HCT116 (cell line): ENCODE measurements around the gene BMX. TPM values are rescaled to one million over a fixed set of nuclear protein-coding genes. Genes with fewer than 3 reads are reported as not detected.
A peak's percentile ranks its signal among the peaks of the same experiment; 100 is the strongest.

Experiments
- ATAC-seq: fragments of 200-7000 bp; cut with Tn5 transposase; 2 replicates; pipeline ENCODE4 v1.9.1; 2020; ENCODE audit warnings: mild to moderate bottlenecking, moderate library complexity
- BruUV-seq: library from RNA; stranded (reverse); fragments of 400-500 nt; replicated peaks from 2 replicates; lab custom pipeline; 2021; lab: Mats Ljungman, UMichigan
- CTCF ChIA-PET: fragments of 300-600 bp; sonication (Branson Sonifier 250); formaldehyde crosslinking; loops from one replicate; lab custom pipeline; 2021; ENCODE audit warnings: antibody characterized with exemption; lab: Charles Lee
- POLR2A ChIA-PET: fragments of 300-600, 350-600 bp; sonication (Branson Sonifier 250); formaldehyde crosslinking; loops from one replicate; lab custom pipeline; 2021; ENCODE audit warnings: antibody characterized with exemption; lab: Charles Lee
- RAD21 ChIA-PET, 2 experiments: fragments of 300-600 bp; sonication (Branson Sonifier 250); formaldehyde crosslinking; loops; one replicate each; lab custom pipeline; 2023; ENCODE audit warnings: low total read pairs in 2 of 2; ENCODE audit not compliant: uncharacterized antibody in 2 of 2, unreplicated experiment in 2 of 2, low non-redundant PET in 1 of 2; lab: Charles Lee
- DNase-seq: peaks from one replicate; pipeline ENCODE4 v3.0.0-alpha.2; 2010; ENCODE audit warnings: low read depth, low spot score
- H2AFZ ChIP-seq: fragments of 200-600 bp; shearing (Covaris generic), sonication (generic); 2 replicates; pipeline ENCODE4 v1.6.1; 2017; ENCODE audit warnings: low read depth, mixed run types, mixed read lengths, antibody characterized with exemption, low read length; ENCODE audit not compliant: poor library complexity, severe bottlenecking
- H3K27ac ChIP-seq: 2 replicates; pipeline ENCODE4 v1.5.1; 2012; ENCODE audit warnings: low read depth, low read length
- H3K27me3 ChIP-seq: fragments of 200-600 bp; sonication (generic); 2 replicates; pipeline ENCODE4 v1.6.1; 2016; ENCODE audit warnings: mixed run types, low read length, mixed read lengths; ENCODE audit not compliant: insufficient read depth
- H3K36me3 ChIP-seq, 2 experiments: fragments of 200-500 bp in 1 of 2; fragments of 200-600 bp in 1 of 2; sonication (Bioruptor generic) in 1 of 2; sonication (generic) in 1 of 2; 2 replicates each; pipeline versions ENCODE4 v1.5.1 to v1.6.1; 2014 to 2016; ENCODE audit warnings: low read length in 2 of 2, inconsistent platforms in 1 of 2, mixed read lengths in 1 of 2, mixed run types in 1 of 2; ENCODE audit not compliant: insufficient read depth in 2 of 2, control insufficient read depth in 1 of 2
- H3K4me1 ChIP-seq, 2 experiments: fragments of 200-600 bp in 1 of 2; sonication (generic) in 1 of 2; 2 replicates each; pipeline versions ENCODE4 v1.5.1 to v1.6.1; 2012 to 2017; ENCODE audit warnings: low read length in 2 of 2, inconsistent platforms in 1 of 2, mild to moderate bottlenecking in 1 of 2, mixed read lengths in 1 of 2, mixed run types in 1 of 2, moderate library complexity in 1 of 2; ENCODE audit not compliant: insufficient read depth in 2 of 2, control insufficient read depth in 1 of 2
- H3K4me2 ChIP-seq: fragments of 200-600 bp; sonication (generic); 2 replicates; pipeline ENCODE4 v1.6.1; 2017; ENCODE audit warnings: mixed run types, low read length, mixed read lengths
- H3K4me3 ChIP-seq, 2 experiments: fragments of 200-600 bp in 1 of 2; sonication (generic) in 1 of 2; replicated peaks in 1 of 2; 2 replicates each; pipeline ENCODE4 v1.5.1; 2011 to 2016; ENCODE audit warnings: low read length in 2 of 2, control low read depth in 1 of 2, low read depth in 1 of 2, mild to moderate bottlenecking in 1 of 2, mixed read lengths in 1 of 2, mixed run types in 1 of 2
- H3K79me2 ChIP-seq: fragments of 200-600 bp; sonication (generic); 2 replicates; pipeline ENCODE4 v1.6.1; 2017; ENCODE audit warnings: mild to moderate bottlenecking, mixed run types, low read length, moderate library complexity, mixed read lengths; ENCODE audit not compliant: insufficient read depth
- H3K9ac ChIP-seq: fragments of 200-600 bp; sonication (generic); 2 replicates; pipeline ENCODE4 v1.6.1; 2016; ENCODE audit warnings: low read length, mixed read lengths
- H3K9me2 ChIP-seq: fragments of 200-600 bp; sonication (generic), shearing (Covaris generic); 2 replicates; pipeline ENCODE4 v1.6.1; 2017; ENCODE audit warnings: mixed run types, mild to moderate bottlenecking, moderate library complexity; ENCODE audit not compliant: insufficient read depth
- H3K9me3 ChIP-seq, 2 experiments: fragments of 200-500 bp in 1 of 2; fragments of 200-600 bp in 1 of 2; sonication (Bioruptor generic) in 1 of 2; sonication (generic) in 1 of 2; 2 replicates each; pipeline ENCODE4 v1.6.1; 2014 to 2017; ENCODE audit warnings: low read length in 2 of 2, mixed read lengths in 2 of 2, inconsistent platforms in 1 of 2, low read depth in 1 of 2, mild to moderate bottlenecking in 1 of 2, mixed run types in 1 of 2, moderate library complexity in 1 of 2; ENCODE audit not compliant: control insufficient read depth in 1 of 2, insufficient read depth in 1 of 2
- H4K20me1 ChIP-seq: fragments of 200-600 bp; sonication (generic), shearing (Covaris generic); 2 replicates; pipeline ENCODE4 v1.6.1; 2017; ENCODE audit warnings: mixed run types, mild to moderate bottlenecking, moderate library complexity; ENCODE audit not compliant: insufficient read depth
- ATF3 ChIP-seq: IDR thresholded peaks from 2 replicates; pipeline ENCODE4 v1.6.1; 2012
- CEBPB ChIP-seq: IDR thresholded peaks from 2 replicates; pipeline ENCODE4 v1.6.1; 2012; ENCODE audit warnings: low read depth
- CTCF ChIP-seq, 3 experiments: fragments of 200-600 bp in 1 of 3; sonication (generic) in 1 of 3; IDR thresholded peaks in 2 of 3; conservative IDR thresholded peaks in 1 of 3; 2 replicates each; pipeline ENCODE4 v1.5.1; 2012 to 2017; ENCODE audit warnings: low read depth in 2 of 3, low read length in 2 of 3, antibody characterized with exemption in 1 of 3, borderline replicate concordance in 1 of 3, control low read depth in 1 of 3, mild to moderate bottlenecking in 1 of 3, mixed read lengths in 1 of 3, mixed run types in 1 of 3, moderate library complexity in 1 of 3; ENCODE audit not compliant: insufficient read depth in 1 of 3
- FOSL1 ChIP-seq: IDR thresholded peaks from 2 replicates; pipeline ENCODE4 v1.6.1; 2012; ENCODE audit warnings: low read depth
- MAX ChIP-seq: IDR thresholded peaks from 2 replicates; pipeline ENCODE4 v1.6.1; 2012
- RAD21 ChIP-seq: IDR thresholded peaks from 2 replicates; pipeline ENCODE4 v1.6.1; 2012; ENCODE audit warnings: low read depth, mild to moderate bottlenecking
- YY1 ChIP-seq: IDR thresholded peaks from 2 replicates; pipeline ENCODE4 v1.6.1; 2011; ENCODE audit warnings: low read length, low read depth, moderate library complexity, mild to moderate bottlenecking; ENCODE audit not compliant: insufficient replicate concordance; ENCODE audit errors: extremely low read depth
- intact Hi-C: fragments of 100-400 bp; cut with micrococcal nuclease; formaldehyde crosslinking; loops from 2 replicates; pipeline ENCODE4 v1.10.0; 2022
- total RNA-seq: library from RNA; stranded (reverse); gene quantifications from one replicate; pipeline ENCODE4 v1.2.1, GENCODE V29; 2021; ENCODE audit not compliant: unreplicated experiment

Gene BMX
- total RNA-seq, 1 experiment from 2014 or later: not detected

- TF ChIP-seq MAX: no peak
- no peak for TF ChIP-seq ATF3
These were observed 66.7 kb downstream of the BMX start (continued) for GRCh38 chrX:15567267-15567666.

- Histone ChIP-seq H3K9me3 (no peaks in the 10 kb centered on the region), H3K4me2 (no peak overlapping the region), H3K4me1 (peaks cover 0 to 3% of the 10 kb centered on the region in 2 experiments; a peak in 1 of 4 replicates), H4K20me1 (no peaks in the 10 kb centered on the region), H3K27me3 (no peaks in the 10 kb centered on the region), H3K4me3 (no peak overlapping the region), H3K9ac (no peak overlapping the region), H3K27ac (no peak overlapping the region), H3K9me2 (no peaks in the 10 kb centered on the region), H3K79me2 (no peaks in the 10 kb centered on the region), H2AFZ (no peak overlapping the region), H3K36me3 (no peaks in the 10 kb centered on the region)
- ChIA-PET POLR2A (no interaction called here), RAD21 (no interaction called here), CTCF (interaction anchor here (0.6 to 2.0 kb wide), 4 partner anchors 16 to 107 kb away, joined by 3 to 5 read pairs (median 4); no protein-coding TSS in a partner anchor)
- no peak for DNase-seq
- no TSS peak for BruUV-seq
- no peak for TF ChIP-seq CEBPB
- TF ChIP-seq RAD21: peak; percentile 61
- no peak for TF ChIP-seq YY1
- peak; percentile 22 to 38 (median 25); a peak in 4 of 6 replicates for TF ChIP-seq CTCF (IDR thresholded peaks at IDR 0.05 in 2 of 3, conservative IDR thresholded peaks at IDR 0.05 in 1 of 3; ENCODE audit: borderline replicate concordance in 1 of 3, insufficient read depth in 1 of 3, low read depth in 2 of 3, low read length in 2 of 3)
- TF ChIP-seq FOSL1: no peak
- intact Hi-C loops: loop anchor here (5.0 kb wide), 1 partner anchor 221 kb away; no protein-coding TSS in a partner anchor
- no peak for ATAC-seq
These were observed 67.4 kb downstream of the BMX start for GRCh38 chrX:15567886-15568616.
